NOMO-1 treated with dmso at 0.1 percent for 144 hours (cell line): ENCODE data around the gene ZCCHC10.
"Not testable (repeated sequence)": the region's sequence is repeated elsewhere in the genome, so short reads cannot be mapped to it uniquely, and the experiment has no call there.

Experiments used
- DNase-seq: peaks from one replicate; lab custom pipeline; 2025; ENCODE audit not compliant: unreplicated experiment; lab: John Stamatoyannopoulos, UW

Gene ZCCHC10

DNA sequence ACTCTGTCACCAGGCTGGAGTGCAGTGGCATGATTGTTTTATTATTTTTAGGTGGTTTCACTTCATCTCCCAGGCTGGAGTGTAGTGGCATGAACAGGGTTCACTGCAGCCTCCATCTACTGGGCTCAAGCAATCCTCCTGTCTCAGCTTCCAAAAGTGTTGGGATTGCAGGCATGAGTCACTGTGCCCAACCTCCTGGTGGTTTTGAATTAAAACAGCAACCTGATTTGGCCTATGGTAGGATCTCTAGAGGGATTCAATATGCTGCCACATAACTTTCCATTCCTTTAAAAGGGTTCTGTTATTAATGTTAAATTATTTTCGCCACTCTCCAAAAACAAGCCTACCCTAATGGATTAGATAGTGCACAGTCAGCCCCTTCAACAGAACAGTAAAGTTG, 15.6 kb upstream of the ZCCHC10 start:
- no peak for DNase-seq

DNA sequence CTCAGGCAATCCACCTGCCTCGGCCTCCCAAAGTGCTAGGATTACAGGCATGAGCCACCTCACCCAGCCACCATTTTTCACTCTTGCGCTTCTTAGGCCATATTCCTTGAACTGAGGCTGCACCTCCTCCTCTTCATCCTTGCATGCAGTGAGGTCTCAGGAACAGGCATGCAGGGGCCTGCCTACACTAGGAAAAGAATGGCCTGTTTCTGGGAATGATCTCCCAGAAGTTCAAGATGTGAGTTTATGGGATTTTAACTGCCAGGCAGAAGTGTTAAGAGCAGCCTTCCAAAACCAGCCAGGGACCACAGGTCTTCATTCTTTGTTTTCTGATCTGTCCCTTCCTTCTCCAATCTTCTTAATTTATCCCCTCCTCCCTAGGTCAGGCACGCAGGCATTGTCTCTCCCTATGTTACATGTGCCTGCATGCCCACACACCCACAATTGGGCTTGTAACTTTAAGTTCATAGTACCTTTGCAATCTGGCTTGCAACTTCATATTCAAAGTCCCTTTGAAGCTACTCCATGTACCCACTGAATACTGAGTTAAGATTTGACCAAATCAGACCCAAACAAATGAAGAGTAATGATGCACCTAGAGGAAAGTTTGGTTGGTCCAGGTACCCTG, 14.9 kb upstream of the ZCCHC10 start:
- no peak for DNase-seq

- not testable (repeated sequence) for DNase-seq
Observed at GRCh38 chr5:133036677-133037076, 10.3 kb upstream of the ZCCHC10 start.

GRCh38 chr5:133035224-133035623, 8.9 kb upstream of the ZCCHC10 start:
- no peak for DNase-seq

- no peak for DNase-seq
Observed at GRCh38 chr5:133034064-133034463, 7.7 kb upstream of the ZCCHC10 start.

GRCh38 chr5:133032852-133033742, 6.7 kb upstream of the ZCCHC10 start:
- no peak for DNase-seq

- DNase-seq = no peak
Observed at GRCh38 chr5:133030343-133031005, 4.1 kb upstream of the ZCCHC10 start.

DNA sequence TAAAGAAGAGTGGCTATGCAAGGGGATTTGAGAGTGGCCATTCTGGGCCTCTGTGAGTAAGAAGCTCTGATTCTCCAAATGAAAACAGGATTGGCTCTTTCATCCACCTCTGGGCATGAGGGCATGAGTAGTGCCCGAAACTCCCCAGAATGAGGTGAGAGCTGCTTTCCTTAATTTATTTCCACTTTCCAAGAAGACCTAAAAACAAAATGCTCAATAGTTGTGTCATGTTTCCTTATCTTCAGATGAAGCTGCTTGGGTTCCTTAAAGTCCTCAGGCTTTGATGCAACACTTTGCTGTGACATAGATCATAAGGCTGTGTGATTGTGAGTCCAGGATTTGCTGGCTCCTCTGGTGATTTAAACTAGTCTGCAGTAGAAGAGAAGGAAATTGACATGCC, 3.1 kb upstream of the ZCCHC10 start:
- no peak for DNase-seq

DNA sequence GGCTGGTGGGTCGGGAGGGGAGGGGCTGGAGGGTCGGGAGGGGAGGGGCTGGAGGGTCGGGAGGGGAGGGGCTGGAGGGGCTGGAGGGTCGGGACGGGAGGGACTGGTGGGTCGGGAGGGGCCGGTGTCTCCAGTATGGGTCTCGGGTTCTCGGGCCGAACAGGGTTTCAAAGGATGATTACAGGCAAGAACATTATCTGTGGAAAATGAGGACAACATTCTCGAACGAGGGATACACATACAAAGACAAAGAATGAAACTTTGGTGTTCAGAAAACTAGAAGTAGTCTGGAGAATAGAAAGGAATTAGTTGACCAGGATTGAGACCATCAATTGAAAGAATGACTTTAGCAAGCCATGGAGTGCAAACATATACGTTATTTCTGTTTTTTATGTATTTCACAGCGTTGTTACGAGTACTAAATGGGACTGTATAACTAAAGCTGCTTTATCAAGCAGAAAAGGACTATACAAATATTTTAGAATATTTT, 360 bp upstream of the ZCCHC10 start:
- no peak for DNase-seq

DNA sequence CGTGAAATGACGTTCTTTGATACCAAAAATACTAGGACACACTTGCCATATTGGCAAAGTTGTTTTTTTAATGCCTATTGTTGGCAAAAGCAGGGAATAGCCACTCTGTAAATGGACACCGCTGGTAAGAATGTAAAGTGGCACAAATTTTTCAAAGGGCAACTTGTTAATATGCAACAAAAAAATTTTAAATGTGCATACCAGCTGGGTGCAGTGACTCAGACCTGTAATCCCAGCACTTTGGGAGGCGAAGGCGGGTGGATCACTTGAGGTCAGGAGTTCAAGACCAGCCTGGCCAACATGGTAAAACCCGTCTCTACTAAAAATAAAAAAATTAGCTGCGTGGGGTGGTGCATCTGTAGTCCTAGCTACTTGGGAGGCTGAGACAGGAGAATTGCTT, 6.9 kb downstream of the ZCCHC10 start:
- not testable (repeated sequence) for DNase-seq

DNA sequence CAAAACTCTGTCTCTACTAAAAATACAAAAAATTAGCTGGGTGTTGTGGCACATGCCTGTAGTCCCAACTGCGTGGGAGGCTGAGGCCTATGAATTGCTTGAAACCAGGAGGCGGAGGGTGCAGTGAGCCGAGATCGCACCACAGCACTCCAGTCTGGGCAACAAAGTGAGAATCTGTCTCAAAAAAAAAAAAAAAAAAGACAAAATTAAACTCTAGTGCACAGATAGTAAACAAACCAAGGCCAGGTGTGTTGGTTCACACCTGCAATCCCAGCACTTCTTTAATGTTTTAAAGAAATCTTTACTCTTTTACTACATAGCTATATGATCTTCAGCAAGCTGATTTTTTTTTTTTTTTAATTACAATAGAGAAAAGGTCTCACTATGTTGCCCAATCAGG, 8.4 kb downstream of the ZCCHC10 start:
- DNase-seq = no peak

GRCh38 chr5:133015466-133015865, 10.9 kb downstream of the ZCCHC10 start:
- no peak for DNase-seq

GRCh38 chr5:133008455-133008854, 17.9 kb downstream of the ZCCHC10 start:
- DNase-seq = not testable (repeated sequence)

GRCh38 chr5:133006653-133007052, 19.7 kb downstream of the ZCCHC10 start:
- no peak for DNase-seq

GRCh38 chr5:132999246-132999645, 27.1 kb downstream of the ZCCHC10 start:
- DNase-seq = no peak

GRCh38 chr5:132998556-132998955, 27.8 kb downstream of the ZCCHC10 start:
- DNase-seq = no peak

DNA sequence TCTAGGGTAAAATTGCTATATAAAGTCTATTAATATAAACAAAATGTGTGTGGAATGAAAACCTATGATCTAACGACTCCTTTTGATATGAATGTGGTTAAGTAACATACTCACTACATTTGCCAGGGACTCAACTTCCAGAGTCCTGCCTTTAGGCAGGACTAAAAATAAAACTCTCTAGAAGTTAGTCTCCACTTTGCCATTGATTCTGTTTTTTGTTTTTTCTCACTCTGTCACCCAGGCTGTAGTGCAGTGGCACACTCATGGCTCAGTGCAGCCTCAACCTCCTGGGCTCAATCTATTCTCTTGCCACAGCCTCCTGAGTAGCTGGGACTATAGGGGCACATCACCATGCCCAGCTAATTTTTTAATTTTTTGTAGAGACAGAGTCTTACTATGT, 30.0 kb downstream of the ZCCHC10 start:
- no peak for DNase-seq

DNA sequence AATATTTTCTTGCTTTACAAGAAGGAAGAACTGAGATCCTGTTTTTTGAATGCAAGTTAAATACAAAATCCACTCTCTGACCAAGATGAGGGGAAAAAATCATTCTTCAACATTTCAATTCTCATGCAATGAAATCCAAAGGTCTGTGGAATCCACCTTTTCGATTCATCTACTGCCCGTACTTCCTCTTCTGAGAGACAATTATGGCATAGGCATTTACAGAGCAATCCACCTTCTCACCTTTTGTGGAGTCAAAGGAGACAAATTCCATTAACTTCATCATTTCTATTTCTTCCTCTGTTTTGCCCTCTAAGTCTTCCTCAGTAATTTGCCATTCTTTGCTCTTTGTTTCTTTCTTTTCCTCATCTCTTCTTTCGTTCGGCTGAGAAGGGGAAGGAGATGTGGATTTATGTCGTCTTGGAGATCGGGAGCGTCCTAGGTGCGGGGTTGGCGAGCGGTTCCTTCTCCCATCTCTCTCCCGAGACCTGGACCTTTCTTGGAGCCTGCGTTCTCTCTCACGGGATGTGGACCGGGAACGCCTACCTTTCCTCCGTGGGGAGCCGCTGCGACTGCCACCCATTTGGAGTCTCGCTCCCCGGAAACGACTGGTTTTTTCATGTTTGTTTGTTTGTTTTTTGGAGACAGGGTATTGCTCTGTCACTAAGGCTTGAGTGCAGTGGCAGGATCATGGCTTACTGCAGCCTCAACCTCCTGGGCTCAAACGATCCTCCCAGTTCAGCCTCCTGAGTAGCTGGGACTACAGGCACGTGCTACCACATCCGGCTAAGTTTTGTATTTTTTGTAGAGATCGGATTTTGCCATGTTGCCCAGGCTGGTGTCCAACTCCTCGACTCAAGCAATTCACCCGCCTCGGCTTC, 38.6 kb downstream of the ZCCHC10 start:
- no peak for DNase-seq

DNA sequence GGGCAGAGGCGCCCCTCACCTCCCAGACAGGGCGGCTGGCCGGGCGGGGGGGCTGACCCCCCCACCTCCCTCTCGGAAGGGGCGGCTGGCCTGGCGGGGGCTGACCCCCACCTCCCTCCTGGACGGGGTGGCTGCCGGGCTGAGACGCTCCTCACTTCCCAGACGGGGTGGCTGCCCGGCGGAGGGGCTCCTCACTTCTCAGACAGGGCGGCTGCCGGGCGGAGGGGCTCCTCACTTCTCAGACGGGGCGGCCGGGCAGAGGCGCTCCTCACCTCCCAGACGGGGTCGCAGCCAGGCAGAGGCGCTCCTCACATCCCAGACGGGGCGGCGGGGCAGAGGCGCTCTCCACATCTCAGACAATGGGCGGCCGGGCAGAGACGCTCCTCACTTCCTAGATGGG, 43.4 kb downstream of the ZCCHC10 start:
- DNase-seq = not testable (repeated sequence)

DNA sequence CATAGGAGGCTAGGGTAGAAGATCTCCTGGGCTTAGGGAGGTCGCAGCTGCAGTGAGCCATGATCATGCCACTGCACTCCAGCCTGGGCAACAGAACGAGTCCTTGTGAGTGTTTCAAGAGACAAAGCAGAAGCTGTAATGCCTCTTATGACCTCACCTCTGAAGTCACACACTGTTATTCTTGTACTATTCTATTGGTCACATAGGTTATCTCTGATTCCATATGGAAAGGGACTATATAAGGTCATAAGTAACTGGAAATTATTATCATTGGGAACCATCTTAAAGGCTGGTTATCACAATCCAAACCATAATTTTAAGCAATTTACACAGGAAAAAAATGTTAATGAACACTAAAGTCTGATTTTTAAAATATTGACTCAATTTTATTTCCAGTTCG, 45.1 kb downstream of the ZCCHC10 start:
- DNase-seq = no peak

DNA sequence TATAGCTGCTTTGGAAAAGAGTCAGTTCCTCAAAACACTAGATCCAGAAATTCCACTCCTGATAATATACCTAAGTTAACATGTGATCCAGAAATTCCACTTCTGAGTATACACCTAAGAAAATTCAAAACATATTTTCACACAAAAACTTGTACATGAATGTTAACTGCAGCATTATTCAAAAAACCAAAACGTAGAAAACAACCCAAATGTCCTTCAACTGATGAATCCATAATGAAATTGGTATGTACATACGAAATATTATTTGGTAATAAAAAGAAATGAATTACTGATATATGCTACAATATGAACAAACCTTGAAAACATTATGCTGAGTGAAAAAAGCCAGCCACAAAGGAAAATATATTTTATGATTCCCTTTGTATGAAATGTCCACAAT, 46.4 kb downstream of the ZCCHC10 start:
- no peak for DNase-seq
